ENCODE results near the gene CD28. TPM values are rescaled to one million over a fixed set of nuclear protein-coding genes. Genes with fewer than 3 reads are reported as not detected.

The CD28 gene
- total RNA-seq, 1 donor from 2014 or later, result 0.17 TPM

DNA sequence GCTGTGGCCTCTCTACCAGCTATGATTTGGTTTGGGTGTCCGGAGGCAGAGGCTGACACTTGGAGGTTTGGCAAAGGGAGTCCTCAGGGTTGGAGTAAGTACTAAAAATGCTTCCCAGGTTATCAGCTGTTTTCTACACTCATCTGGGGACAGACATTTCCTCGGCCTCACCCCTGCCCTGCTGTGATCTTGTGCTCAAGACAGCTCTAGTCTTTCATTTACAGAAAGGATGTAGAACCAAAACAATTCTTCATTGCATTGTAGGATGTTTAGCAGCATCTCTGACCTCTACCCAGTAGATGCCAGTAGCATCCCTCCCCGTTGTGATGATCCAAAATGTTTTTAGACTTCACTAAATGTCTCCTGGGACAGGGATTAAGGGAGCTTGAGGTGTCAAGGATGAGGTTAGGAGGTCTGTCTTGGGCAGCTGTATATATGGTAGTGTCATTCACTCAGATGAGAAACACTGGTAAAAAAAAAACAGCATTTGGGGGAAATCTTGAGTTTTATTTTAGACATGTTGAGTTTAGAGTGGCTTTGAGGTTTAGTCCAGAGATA is 26.6 kb downstream of the CD28 start:
- no peak overlapping the region for H3K27ac Mint-ChIP-seq
- no peaks in the 10 kb centered on the region for H3K9me3 Mint-ChIP-seq
- TF ChIP-seq, protein P1, sequence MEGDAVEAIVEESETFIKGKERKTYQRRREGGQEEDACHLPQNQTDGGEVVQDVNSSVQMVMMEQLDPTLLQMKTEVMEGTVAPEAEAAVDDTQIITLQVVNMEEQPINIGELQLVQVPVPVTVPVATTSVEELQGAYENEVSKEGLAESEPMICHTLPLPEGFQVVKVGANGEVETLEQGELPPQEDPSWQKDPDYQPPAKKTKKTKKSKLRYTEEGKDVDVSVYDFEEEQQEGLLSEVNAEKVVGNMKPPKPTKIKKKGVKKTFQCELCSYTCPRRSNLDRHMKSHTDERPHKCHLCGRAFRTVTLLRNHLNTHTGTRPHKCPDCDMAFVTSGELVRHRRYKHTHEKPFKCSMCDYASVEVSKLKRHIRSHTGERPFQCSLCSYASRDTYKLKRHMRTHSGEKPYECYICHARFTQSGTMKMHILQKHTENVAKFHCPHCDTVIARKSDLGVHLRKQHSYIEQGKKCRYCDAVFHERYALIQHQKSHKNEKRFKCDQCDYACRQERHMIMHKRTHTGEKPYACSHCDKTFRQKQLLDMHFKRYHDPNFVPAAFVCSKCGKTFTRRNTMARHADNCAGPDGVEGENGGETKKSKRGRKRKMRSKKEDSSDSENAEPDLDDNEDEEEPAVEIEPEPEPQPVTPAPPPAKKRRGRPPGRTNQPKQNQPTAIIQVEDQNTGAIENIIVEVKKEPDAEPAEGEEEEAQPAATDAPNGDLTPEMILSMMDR (conservative IDR thresholded peaks at IDR 0.05), result no peak
- no peaks in the 10 kb centered on the region for H3K36me3 Mint-ChIP-seq
- H3K4me1 Mint-ChIP-seq (ENCODE audit: unreplicated experiment), result peaks cover 16% of the 10 kb centered on the region
- H3K4me3 Mint-ChIP-seq, result no peak overlapping the region
- DNase-seq (ENCODE audit: extremely low spot score, unreplicated experiment), result no peak
- H3K27me3 Mint-ChIP-seq, result peaks cover 3% of the 10 kb centered on the region

DNA sequence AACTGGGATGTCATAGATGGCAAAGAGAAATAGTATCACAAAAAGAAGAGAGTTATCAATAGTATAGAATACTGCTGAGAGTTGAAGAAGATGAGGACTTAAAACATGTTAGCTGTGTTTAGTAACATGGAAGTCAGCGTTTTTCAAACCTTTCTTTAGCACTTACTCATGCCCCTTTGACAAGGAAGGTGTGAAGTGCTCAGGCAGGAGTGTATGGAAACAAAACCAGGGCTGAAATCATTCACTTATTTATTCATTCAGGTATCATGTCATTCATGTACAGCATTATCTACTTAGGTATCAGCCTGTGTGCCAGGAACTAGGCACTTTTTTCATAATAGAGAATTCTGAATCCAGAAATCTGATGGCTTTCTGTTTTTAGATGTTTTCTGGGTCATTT is 27.2 kb downstream of the CD28 start:
- no peak for DNase-seq (ENCODE audit: extremely low spot score, unreplicated experiment)
- Mint-ChIP-seq H3K27me3 (peaks cover 3% of the 10 kb centered on the region), H3K4me3 (no peak overlapping the region), H3K4me1 (ENCODE audit: unreplicated experiment) (peaks cover 16% of the 10 kb centered on the region), H3K27ac (no peak overlapping the region), H3K36me3 (no peaks in the 10 kb centered on the region), H3K9me3 (no peaks in the 10 kb centered on the region)
- TF ChIP-seq, protein P1 (conservative IDR thresholded peaks at IDR 0.05), result no peak

DNA sequence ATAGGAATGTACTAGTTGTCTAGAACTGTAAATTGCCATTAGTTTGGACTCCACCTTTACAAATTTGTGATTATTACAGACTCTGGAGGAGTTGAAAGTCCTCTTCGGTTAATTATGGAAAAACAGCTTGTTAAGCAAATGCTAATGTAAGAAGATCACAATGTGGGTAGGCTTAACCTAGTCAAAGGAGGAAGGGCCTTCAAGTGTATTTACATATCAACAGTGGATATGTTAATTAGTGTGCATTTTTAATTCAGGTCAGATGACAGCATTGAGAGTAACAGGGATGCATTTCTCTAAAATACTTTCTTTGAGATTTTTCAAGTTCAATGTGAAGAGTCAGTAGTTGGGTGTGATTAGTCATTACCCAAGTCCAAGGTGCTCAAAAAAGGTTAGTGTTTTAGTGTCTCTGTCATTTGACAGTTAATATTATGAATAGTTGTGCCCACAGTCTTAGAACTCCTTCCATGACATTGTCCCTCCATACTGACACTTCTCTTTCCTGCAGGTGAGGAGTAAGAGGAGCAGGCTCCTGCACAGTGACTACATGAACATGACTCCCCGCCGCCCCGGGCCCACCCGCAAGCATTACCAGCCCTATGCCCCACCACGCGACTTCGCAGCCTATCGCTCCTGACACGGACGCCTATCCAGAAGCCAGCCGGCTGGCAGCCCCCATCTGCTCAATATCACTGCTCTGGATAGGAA is 28.0 kb downstream of the CD28 start:
- Mint-ChIP-seq H3K4me1 (ENCODE audit: unreplicated experiment) (peaks cover 16% of the 10 kb centered on the region), H3K4me3 (no peak overlapping the region), H3K9me3 (no peaks in the 10 kb centered on the region), H3K27me3 (peaks cover 3% of the 10 kb centered on the region), H3K27ac (no peak overlapping the region), H3K36me3 (no peaks in the 10 kb centered on the region)
- TF ChIP-seq, protein P1 (conservative IDR thresholded peaks at IDR 0.05), result no peak
- DNase-seq (ENCODE audit: extremely low spot score, unreplicated experiment), result no peak

DNA sequence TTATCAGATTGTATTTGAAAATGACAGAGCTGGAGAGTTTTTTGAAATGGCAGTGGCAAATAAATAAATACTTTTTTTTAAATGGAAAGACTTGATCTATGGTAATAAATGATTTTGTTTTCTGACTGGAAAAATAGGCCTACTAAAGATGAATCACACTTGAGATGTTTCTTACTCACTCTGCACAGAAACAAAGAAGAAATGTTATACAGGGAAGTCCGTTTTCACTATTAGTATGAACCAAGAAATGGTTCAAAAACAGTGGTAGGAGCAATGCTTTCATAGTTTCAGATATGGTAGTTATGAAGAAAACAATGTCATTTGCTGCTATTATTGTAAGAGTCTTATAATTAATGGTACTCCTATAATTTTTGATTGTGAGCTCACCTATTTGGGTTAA is 30.9 kb downstream of the CD28 start:
- peaks cover 3% of the 10 kb centered on the region for H3K27me3 Mint-ChIP-seq
- TF ChIP-seq, protein P1 (conservative IDR thresholded peaks at IDR 0.05), result no peak
- no peaks in the 10 kb centered on the region for H3K36me3 Mint-ChIP-seq
- DNase-seq (ENCODE audit: extremely low spot score, unreplicated experiment), result no peak
- peaks cover 4% of the 10 kb centered on the region for H3K4me1 Mint-ChIP-seq (ENCODE audit: unreplicated experiment)
- H3K4me3 Mint-ChIP-seq, result no peak overlapping the region
- H3K9me3 Mint-ChIP-seq, result no peaks in the 10 kb centered on the region
- no peak overlapping the region for H3K27ac Mint-ChIP-seq

DNA sequence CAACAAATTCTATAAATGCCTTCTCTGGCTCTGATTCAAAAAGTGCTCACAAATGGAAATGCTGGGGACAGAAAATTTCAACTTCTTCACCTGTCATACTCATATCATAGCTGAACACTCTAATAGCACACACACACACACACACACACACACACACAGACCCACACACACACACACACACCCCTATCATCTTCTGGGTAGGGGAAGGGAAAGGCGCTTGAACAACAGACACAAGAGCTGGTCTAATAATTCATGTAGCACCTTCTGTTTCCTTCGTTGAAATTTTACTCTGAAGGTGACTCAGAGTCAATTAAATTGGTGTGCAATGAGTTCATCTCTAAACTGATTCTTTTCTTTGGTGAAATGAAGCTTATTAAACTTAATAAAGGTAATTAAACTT is 32.9 kb downstream of the CD28 start:
- Mint-ChIP-seq H3K27me3 (no peaks in the 10 kb centered on the region), H3K9me3 (peaks cover 2% of the 10 kb centered on the region), H3K36me3 (no peaks in the 10 kb centered on the region)

More for the DNA sequence above, 32.9 kb downstream of the CD28 start:
- TF ChIP-seq, protein P1 (conservative IDR thresholded peaks at IDR 0.05), result no peak
- no peak for DNase-seq (ENCODE audit: extremely low spot score, unreplicated experiment)
- peaks cover 4% of the 10 kb centered on the region for H3K4me1 Mint-ChIP-seq (ENCODE audit: unreplicated experiment)
- H3K27ac Mint-ChIP-seq, result no peak overlapping the region
- no peak overlapping the region for H3K4me3 Mint-ChIP-seq

All from type B pancreatic cell (in vitro differentiated cells).